NCI-H128 (cell line): ENCODE results near the gene ATP4A.

ENCODE experiments used
- DNase-seq: peaks from one replicate; lab custom pipeline; 2025; ENCODE audit not compliant: unreplicated experiment; lab: John Stamatoyannopoulos, UW

The ATP4A gene

DNA sequence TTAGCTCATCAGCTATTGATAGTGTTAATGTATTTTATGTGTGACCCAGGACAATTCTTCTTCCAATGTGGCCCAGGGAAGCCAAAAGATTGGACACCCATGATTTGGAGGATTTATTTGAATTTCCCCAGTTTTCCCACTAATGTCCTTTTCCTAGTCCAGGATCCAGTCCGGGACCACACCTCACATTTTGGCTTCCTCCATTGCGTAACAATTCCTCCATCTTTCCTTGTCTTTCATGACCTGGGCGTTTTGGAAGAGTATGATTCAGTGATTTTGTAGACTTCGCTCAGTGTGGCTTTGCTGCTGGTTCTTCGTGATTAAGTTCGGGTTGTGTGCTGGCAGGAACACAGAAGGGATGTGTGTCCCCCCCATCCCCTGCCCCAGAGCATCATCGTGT, 3.3 kb upstream of the ATP4A start:
- DNase-seq = no peak

- no peak for DNase-seq
Observed at GRCh38 chr19:35565016-35565856, 1.8 kb upstream of the ATP4A start.

DNA sequence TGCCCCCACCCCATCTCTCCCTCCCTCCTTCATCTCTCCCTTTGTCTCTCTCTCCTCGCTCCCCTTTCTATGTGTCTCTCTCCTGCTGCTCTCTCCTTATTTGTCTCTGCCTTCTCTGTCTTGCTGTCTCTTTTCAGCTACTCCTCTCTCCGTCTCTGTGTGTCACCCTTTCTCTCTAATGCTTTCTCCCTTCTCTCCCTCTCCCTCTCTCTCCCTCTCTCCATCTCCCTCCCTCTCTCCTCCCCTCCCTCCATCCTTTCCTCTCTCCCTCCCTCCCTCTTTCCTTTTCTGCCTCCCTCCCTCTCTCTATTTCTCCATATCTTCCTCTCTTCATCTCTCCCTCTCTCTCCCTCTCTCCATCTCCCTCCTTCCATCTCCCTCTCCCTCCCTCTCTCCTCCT, 682 bp downstream of the ATP4A start:
- DNase-seq = no peak

GRCh38 chr19:35562336-35562735, 1.1 kb downstream of the ATP4A start:
- no peak for DNase-seq

- no peak for DNase-seq
Observed at GRCh38 chr19:35561436-35561835, 2.0 kb downstream of the ATP4A start.

DNA sequence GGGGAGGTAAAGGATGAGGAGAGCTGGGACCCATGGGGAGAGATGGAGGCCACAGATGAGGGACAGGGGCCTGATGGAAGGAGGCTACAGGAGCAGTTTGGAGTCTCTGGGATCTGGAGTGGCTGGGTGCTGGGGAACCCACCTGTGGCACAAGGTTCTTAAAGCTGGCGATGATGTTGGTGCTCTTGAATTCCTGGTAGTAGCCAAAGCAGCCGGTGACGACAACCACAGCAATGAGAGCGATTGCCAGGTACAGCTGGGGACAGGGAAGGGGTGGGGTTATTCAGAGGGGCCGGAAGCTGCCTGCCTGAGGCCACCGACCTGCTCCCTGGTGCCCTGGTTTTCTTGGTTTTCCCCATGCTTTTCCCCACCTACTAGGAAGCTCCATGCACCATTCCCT, 2.8 kb downstream of the ATP4A start:
- no peak for DNase-seq

GRCh38 chr19:35560271-35560670, 3.2 kb downstream of the ATP4A start:
- DNase-seq = no peak

DNA sequence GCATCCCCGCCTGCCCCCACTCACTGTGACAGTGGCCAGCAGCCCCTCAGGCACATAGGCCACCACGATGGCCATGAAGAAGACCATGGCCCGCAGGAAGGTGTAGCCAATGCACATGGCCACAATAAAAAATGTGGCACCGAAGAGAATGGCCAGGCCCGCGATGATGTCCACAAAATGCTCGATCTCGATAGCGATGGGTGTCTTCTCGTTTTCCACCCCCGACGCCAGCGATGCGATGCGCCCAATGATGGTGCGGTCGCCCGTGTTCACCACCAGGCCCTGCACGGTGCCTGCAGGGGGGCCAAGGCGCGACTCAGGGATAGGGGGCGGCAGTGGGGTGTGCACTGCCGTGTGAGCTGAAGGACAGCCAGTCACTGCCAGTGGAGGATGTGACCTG, 3.7 kb downstream of the ATP4A start:
- DNase-seq = no peak

- no peak for DNase-seq
Observed at GRCh38 chr19:35559281-35559659, 4.2 kb downstream of the ATP4A start.

DNA sequence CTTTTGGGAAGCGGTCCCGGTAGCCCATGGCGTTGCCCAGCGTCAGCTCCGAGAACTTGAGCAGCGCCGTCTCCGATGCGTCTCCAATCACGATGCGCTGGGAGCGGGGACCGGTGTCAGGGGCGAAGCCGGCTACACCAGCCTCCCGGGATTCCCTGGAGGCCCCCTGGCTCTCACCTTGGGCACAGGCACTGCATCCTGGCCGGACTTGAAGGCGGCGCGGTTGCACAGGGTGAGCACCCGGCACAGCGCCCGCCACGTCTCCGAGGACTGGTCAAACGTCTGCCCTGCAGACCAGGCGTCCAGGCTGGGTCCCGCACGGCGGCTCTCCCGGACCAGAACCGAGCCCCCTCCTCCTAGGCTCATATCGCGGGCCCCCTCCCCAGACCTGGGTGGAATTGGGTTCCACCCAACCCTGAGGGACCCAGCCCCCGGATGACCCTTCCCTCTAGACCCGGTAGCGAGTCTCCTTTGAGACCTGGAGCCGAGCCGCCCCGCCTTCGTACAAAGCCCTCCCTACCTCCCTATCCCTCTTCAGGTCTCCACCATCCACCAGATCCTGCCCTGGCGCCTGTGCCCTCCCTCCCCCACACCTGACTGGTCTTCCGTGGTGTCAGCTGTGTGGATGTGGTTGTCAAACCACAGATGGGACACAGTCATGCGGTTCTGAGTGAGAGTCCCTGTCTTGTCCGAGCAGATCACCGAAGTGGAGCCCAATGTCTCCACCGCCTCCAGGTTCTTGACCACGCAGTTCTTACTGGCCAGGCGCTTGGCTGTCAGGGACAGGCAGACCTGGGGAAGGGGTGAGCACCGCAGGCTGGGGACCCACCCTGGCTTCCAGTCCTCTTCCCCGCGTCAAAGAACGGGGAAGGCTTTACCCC, 4.8 kb downstream of the ATP4A start:
- no peak for DNase-seq

GRCh38 chr19:35557539-35558399, 5.7 kb downstream of the ATP4A start:
- no peak for DNase-seq

DNA sequence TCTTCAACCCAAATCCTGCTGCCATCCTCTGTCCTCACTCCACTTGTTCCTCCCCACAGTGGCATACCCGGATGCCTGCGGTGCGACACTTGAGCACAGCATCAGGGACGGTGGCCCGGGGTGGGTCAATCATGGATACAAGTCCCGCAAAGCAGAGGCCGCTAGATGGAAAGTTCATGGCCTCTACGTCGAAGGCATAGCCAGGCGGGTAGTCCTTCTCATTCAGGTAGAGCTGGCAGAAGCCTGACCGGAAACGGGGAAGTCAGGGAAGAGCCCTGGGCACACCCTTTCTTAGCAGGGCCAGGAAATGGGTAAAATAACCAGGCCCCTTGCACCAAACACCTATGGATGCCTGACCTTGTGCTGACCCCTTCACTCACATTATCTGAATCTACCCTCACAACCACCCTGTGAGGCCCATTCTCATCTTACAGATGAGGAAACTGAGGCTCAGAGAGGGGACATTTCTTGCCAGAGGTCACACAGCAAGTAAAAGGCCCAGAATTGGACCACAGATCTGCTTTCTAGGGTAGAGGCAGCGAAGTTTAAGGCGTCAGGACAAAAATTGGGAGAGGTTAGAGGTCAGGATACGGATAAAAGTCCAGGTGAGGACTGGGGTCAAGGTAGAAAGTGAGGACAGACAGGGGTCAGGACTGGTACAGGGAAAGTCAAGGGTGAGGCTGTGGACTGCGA, 6.5 kb downstream of the ATP4A start:
- no peak for DNase-seq

- no peak for DNase-seq
Observed at GRCh38 chr19:35556025-35556590, 7.3 kb downstream of the ATP4A start.

- no peak for DNase-seq
Observed at GRCh38 chr19:35555301-35556005, 8.0 kb downstream of the ATP4A start.

- no peak for DNase-seq
Observed at GRCh38 chr19:35554076-35554475, 9.4 kb downstream of the ATP4A start.

GRCh38 chr19:35553385-35554000, 10.0 kb downstream of the ATP4A start:
- DNase-seq = no peak

DNA sequence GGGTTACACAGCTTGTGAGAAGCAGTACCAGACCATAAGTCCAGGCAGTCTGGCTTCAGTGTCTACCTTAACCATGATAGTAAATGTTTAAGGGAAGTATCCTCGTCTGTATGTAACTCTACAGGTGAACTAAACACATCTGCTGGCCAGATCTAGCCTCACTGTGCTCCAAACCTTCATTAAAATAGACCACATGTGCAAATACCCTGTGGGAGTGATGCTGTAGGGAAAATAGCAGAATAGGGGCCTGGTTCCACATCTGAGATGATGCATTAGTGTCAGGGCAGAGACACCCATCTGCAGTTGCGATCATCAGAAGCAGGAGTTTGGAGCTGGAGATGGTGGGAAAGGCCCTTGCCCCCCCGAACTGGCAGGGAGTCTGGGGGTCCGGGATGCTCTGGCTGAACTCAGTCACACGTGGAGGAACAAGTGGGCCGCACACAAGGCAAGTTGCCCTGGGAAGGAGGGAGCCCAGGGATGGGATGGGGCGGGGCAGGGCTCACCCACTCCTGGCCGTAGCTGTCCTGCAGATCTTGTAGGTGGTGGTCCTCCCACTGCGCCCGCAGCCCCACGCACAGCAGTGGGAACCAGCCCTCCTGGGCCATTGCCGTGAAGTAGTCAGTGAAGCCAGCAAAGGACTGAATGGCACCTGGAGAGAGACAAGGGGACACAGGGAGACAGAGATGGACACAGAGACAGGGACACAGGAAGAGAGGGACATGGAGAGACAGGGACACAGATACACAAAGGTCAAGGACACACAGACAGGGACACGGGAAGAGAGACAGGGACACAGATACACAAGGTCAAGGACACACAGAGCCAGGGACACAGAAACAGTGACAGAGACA, 10.7 kb downstream of the ATP4A start:
- DNase-seq = no peak

GRCh38 chr19:35551091-35551810, 12.2 kb downstream of the ATP4A start:
- DNase-seq = no peak
